ENCODE data around the gene CCT4.
"Not testable (repeated sequence)": the region's sequence is repeated elsewhere in the genome, so short reads cannot be mapped to it uniquely, and the experiment has no call there.

The CCT4 gene, protein sequence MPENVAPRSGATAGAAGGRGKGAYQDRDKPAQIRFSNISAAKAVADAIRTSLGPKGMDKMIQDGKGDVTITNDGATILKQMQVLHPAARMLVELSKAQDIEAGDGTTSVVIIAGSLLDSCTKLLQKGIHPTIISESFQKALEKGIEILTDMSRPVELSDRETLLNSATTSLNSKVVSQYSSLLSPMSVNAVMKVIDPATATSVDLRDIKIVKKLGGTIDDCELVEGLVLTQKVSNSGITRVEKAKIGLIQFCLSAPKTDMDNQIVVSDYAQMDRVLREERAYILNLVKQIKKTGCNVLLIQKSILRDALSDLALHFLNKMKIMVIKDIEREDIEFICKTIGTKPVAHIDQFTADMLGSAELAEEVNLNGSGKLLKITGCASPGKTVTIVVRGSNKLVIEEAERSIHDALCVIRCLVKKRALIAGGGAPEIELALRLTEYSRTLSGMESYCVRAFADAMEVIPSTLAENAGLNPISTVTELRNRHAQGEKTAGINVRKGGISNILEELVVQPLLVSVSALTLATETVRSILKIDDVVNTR

DNA sequence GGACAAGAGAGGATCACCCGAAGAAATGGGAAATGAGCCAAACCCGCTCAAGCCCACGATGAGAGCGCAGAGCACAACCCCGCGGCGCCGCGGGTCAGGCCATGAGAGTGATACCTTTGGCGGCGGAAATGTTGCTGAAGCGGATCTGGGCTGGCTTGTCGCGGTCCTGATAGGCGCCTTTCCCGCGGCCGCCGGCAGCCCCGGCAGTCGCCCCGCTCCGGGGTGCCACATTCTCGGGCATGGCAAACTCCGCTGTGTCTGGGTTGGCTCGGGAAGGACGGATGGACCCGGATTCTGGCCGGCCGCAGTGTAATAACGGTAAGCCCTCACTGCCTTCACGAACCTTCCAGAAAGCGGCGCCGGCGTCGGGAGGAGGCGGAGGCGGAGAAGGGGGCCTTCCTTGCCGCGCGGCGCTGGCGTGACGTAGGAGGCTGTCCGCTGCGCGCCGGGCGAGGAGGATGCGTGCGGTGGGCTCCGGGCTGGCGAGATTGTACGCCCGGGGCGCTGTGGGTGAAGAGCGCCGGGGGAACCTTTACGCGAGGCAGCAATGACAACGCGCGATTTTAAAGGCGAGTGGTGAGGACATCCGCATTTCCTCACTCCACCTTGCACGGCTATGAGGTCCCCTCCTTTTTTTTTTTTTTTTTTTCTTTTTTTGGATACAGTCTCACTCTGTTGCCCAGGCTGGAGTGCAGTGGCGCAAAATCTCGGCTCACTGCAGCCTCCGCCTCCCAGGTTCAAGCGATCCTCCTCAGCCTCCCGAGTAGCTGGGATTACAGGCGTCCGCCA lies at the start of gene CCT4:
Gene CCT4, minus strand, starts transcription at position 390 of the 789 bp plus-strand sequence. Its CDS starts 149 bp downstream, at position 241.
- DNase-seq (ENCODE audit: low spot score) = peak; percentile 90

DNA sequence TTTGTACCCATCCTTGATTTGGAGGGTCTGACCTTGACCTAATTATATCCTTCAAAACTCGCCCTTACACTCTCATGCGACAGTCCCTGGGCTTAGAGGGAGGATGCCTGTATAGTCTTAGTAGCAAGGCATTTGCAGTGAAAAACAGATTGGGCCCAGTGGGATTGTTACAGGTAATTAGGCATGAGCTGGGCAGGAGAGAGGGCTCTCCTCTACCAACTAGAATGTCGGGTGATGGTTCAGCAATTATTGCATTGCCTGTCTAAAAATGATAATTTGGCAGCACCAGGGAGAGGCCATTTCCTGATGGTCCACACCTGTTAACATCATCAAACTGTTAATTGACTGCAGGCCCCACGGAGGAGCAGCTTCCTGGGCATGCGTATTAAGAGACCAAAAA lies 49.4 kb upstream of the CCT4 start:
- DNase-seq (ENCODE audit: low spot score) = no peak

DNA sequence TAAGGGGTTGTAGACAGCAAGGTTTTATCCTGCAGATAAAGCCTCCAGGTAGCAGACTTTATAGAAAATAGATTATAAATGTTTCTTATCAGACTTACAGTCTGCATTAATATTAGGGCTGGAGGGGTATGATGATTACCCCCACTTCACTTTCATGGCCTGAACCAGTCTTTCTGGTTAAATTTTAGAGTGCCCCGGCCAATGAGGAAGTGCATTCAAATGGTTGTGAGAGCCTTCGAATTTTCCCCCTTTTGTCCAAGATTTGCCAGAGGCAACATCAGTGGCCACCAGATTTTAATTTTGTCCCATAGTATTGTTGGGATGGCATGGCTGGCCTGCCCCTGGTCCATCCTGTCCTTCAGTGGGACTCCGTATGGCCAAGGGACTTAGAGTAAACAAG lies 48.6 kb upstream of the CCT4 start:
- DNase-seq (ENCODE audit: low spot score) = no peak

DNA sequence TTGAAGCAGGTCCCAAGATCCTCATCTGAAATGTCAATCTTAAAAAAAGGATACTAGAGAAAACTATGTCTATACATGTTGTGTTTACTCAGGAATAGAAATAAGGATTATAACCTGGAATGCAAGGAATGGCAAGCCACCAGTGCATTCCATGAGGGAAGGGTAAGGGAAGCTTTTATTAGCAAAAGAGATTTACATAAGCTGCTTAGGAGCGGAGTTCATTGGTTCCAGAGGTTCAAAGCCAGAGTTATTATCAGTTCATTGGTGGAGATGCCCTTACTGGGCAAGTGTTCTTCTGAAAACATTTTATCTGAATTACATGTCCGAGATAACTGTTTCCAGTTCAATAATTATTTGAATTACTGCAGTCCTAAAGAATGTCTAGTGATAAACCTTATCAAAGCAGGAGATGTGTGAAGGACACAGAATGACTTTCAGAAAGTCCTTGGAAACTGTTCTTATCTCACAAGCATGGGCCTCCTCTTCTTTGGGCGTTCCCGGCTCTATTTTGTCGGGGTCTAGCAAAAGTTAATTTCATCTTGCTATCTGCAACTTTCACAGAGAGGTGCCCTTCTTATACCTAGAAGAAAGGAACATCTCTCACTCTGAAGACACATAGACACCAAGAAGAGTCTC lies 40.5 kb upstream of the CCT4 start:
- no peak for DNase-seq (ENCODE audit: low spot score)

DNA sequence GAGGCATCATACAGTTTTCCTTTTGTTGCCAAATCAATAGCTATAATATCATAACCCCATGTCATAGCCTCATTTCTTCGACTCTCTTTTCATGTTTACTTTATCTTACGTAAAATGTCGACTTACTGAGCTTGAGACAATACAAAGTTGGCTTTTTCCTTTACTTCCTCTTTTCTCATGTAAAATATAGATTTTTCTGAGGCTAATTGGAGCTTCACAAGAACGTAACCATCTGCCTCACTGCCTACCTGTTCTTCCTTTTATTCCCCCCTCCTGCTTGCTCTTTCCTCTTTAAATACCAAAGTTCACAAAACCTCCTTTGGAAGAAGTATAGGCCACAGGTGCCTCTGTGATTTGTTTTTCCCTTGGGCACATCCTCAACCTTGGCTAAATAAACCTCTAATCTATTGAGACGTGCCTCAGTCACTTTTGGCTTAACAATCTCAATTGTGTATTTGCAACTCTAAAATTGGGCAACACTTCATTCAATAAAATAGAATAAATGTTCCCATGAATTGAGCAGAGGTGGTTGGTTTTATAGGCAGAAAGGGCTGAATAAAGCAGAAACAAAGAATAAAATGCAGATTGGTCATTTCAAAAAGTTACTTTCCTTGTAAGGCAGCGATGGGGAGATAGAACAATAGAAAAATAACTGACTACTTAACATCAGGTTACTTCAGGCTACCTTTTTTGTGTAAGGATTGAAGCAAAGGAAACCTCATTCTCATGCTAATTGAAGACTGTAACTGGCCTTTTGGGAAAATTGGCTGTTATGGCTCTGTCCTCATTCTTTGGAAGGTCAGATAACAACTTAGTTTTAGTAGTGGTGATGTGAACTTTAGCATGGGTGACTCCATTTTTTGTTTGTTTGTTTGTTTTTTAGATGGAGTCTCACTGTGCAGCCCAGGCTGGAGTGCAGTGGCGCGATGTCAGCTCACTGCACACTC lies 38.3 kb upstream of the CCT4 start:
- DNase-seq (ENCODE audit: low spot score) = no peak

DNA sequence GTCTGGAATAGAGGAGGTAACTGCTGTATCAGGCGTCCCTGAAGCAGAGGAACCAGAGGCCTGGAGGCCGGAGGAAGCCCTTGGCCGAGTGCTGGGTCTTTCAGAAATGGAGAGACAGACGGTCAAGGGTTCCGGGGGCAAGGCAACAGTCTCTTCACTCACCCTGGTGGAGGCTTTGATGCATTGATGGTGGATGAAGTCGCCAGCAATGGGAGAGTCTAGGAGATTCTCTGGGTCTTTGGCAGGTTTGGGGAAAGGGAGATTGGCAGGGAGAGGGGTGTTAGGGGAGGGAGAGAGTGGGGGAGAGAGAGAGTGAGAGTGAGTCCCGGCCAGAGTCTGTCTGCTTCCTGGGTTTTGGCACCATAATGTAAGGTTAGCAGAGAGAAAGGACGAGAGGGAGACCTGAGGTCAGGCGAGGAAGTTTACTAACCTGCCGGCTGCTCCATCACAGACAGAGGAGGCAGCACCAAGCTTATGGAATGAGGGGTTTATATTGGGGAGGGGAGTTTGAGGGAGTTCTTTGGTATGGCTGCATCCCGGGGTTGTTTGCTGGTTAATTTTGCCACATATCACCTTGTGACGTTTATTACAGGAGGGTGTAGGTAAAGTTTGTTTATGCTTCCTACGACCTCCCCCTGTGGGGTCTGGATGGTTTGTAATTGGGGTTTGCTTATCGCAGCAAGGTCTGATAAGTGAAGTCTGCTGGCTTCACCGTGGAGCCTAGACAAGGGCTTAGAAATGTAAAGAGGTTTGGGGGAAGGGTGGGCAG lies 36.6 kb upstream of the CCT4 start:
- DNase-seq (ENCODE audit: low spot score) = no peak

DNA sequence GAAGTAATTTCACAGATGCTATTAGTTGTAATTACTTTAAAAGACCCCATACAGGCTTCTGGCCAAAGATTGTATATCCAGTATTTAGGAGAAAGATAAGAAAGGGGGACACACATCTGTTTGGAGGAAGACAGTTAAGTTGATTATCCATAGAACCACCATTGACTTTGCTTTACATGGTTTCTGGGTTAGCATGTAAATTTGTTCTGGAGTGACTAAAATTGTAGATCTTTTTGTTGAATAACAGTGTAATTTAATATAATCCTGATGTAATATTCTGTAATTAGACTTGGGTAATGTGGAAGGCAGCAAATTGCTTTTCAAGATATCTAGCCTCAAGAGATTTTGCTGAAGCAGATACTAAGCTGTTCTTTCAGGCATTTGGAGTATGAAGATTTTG lies 34.3 kb upstream of the CCT4 start:
- DNase-seq (ENCODE audit: low spot score) = no peak

DNA sequence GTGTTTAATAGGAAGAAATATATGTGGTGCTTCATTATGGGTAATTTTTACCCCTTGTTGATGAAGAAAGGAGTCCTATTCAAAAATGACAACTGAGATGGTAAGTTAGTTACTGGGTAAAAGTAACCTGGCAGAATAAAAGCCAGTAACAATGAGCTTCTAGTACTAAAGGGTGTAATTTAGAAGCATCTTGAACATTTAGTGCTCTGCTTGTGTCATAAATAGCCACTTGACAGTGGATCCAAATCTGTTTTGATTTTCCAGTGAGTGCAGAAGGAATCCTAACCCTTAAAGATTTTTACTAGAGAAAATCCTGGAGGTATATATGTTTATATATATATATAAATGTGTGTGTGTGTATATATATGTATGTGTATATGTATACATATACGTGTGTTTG lies 32.1 kb upstream of the CCT4 start:
- DNase-seq (ENCODE audit: low spot score) = no peak

DNA sequence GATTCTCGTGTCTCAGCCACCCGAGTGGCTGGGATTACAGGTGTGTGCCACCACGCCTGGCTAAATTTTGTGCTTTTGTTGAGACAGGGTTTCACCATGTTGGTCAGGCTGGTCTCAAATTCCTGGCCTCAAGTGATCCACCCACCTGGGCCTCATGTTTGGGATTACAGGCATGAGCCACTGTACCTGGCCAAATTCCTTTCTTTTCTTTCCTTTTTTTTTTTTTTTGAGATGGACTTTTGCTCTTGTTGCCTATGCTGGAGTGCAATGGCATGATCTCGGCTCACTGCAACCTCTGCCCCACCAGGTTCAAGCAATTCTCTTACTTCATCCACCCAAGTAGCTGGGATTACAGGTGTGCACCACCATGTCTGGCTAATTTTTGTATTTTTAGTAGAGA lies 26.3 kb upstream of the CCT4 start:
- not testable (repeated sequence) for DNase-seq (ENCODE audit: low spot score)

DNA sequence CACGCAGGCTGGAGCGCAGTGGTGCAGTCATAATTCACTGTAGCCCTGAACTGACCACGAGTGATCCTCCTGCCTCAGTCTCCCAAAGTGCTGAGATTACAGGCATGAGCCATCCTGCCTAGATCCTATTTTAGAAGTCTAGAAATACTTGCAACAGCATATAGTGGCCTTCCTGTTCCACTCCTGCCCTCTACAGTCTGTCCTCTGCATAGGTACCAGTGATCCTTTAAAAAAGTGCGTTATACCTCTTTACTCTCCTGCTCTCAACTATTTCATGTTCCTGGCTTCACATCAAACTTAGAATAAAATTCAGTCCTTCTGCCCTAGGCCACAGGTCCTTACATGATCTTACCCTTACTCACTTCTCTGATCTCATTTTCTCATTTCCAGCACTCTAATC lies 23.1 kb upstream of the CCT4 start:
- peak; percentile 9 for DNase-seq (ENCODE audit: low spot score)

DNA sequence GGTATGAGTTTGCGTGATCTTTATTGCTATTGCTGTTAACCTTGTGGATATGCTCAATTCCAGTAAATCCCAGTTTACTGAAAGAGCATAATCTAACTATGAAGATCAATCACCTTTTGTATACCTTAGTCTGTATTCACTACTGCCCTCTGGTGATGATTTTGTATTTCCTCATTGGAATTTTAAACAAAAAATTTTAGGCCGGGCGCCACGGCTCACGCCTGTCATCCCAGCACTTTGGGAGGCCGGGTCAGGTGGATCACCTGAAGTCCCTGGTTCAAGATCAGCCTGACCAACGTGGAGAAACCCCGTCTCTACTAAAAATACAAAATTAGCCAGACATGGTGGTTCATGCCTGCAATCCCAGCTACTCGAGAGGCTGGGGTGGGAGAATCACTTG lies 22.1 kb upstream of the CCT4 start:
- DNase-seq (ENCODE audit: low spot score) = peak; percentile 15

DNA sequence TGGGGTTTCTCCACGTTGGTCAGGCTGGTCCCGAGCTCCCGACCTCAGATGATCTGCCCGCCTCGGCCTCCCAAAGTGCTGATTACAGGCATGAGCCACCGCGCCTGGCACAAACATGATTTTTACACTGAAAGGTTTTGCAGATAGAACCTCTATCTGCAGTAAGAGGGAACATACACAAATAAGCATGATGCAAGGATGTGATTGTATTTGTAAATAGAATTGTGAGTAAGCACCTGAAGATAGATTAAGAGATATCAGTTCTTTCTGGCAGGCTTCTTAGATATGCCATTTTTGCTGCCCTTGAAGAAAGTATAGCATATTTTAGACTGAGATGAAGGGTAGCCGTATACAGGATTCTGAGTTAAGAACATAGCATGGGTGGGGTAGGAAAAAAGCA lies 20.7 kb upstream of the CCT4 start:
- no peak for DNase-seq (ENCODE audit: low spot score)

DNA sequence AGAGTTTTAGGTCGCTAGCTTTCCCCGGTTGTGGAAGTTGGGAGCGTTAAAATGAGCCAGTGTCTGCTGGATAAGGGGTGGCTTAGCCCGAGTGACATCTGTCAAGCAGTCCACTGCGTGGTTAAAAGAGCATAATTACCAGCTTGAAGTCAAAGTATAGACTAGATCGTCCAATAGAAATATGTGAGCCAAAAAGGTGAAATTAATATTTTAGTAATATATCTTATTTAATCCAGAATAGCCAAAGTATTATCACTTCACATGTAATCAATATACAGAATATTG lies 17.7 kb upstream of the CCT4 start:
- DNase-seq (ENCODE audit: low spot score) = no peak

DNA sequence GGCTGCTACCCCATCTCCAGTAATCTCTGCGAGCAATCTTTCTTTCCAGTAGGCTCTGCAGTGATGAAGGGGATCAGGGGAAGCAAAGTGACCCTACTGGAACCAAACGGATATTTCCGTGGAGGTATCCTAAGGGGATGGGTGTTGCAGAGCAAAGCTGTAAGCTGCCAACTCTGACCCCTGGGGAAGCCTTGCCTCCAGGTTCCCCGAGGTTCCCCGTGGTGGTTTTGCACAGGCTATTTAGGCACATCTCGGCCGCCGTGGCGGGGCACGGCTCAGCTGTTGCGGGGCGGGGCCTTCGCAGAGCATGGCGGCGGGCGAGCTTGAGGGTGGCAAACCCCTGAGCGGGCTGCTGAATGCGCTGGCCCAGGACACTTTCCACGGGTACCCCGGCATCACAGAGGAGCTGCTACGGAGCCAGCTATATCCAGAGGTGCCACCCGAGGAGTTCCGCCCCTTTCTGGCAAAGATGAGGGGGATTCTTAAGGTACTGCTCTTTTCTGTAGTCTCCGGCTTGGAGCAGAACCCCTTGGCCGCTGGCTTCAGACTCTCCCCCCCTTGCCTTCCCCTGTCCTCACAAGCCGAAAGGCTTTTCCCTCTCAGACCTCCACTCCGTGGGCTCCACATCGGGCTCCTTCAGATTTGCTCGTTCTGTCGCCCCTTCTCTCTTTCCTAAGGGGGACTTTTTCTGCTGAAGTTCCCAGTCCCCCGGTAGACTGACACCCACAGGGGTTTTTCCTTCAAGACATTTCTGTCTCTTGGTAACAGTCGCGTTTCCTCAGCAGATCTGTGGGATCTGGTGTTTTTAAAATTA lies 17.1 kb upstream of the CCT4 start, which contains the start of gene COMMD1:
Gene COMMD1, plus strand, starts transcription at position 303 of the 814 bp plus-strand sequence. Its CDS starts 5 bp downstream, at position 308.
- DNase-seq (ENCODE audit: low spot score) = peak; percentile 79

DNA sequence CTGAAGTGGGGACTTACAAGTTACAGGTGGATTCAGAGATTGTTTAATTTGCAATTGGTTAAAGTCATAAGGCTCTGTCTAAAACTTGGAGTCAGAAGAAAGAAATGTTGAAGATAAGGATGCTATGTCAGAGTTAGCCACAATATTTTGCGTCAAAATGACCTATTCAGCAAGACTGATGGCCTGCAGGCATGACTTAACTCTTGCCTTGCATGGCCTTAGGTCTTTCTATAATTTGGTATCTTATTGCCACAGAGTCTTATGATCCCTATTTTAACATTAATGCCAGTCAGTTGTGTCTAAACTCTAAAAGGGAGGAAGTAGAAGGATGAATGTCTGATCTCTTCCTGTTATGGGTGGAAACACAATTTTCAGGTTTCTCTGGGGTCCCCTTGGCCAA lies 11.8 kb upstream of the CCT4 start:
- no peak for DNase-seq (ENCODE audit: low spot score)

DNA sequence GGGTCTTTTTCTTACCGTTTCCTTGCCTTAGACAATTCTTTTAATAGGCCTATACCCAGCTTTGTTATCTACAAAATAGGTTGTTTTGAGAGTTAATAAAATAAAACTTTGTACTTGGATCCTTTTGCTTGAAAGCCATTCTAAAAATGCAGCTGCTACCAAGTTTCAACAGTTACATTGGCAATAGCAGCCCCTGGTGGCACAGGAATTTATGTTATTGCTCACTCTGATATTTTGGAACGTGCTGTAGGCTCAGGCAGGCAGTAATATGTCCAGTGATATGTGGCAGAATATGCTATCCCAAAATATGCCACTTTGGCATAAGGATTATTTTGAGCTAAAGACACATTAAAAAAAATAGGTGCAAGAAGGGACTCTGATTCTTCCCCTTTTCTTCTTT lies 10.4 kb upstream of the CCT4 start:
- peak; percentile 26 for DNase-seq (ENCODE audit: low spot score)

DNA sequence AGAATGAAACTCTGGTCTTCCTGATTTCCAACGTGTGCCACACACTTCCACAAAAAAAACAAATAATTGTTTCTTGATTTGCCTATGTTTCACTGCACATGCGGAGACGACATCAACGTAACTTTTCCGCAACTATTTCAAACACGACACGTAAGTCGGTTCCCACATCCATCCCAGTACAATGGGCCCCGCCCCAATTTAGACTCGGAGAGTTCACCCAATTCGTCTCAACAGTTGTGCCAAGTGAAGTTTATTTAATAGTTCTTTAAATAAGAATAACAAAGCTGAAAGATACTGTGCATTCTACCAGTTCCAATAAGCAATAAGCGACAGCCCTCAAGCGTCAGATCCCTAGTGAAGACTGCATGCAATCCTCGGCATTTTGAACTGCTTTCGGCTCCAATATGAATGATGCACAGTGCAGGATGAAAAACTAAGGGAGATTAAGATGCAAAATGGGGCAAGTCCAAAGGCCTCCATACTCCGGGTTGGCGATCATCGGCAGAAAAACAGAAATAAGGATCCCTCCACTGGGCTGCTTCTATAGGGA lies 664 bp downstream of the CCT4 start:
- DNase-seq (ENCODE audit: low spot score) = peak; percentile 40

DNA sequence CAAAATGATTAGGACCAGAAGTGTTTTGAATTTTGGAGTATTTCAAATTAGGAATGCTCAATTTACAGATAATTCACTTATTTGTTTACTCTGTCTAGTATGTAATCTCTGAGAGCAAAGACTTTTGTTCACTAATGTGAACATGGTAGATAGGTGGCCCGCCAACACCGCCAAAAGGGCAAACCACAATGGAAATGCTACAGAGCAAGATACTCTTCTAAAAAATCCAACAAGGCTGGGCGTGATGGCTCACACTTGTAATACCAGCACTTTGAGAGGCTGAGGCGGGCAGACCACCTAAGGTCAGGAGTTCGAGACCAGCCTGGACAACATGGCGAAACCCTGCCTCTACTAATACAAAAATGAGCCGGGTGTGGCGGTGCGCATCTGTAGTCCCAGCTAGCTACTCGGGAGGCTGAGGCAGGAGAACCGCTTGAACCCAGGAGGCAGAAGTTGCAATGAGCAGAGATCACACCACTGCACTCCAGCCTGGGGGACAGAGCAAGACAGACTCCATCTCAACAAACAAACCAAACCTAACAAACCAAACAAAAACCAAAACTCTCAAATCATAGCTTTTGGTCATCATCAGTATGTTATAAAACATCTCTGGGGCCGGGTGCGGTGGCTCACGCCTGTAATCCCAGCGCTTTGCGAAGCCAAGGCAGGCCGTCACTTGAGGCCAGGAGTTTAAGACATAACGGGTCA lies 2.4 kb downstream of the CCT4 start:
- no peak for DNase-seq (ENCODE audit: low spot score)

DNA sequence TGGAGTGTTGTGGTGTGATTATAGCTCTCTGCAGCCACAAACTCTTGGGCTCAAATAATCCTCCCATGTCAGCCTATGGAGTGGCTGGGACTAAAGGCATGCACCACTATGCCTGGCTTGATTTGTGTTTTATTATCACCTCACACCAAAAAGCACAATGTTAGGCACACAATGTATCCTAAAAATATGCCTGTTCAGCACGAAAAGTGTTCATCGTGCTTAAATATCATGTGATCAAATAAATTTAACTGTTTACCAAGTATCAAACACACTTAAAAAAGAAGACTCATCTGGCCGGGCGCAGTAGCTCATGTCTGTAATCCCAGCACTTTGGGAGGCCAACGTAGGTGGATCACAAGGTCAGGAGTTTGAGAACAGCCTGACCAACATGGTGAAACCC lies 5.6 kb downstream of the CCT4 start:
- DNase-seq (ENCODE audit: low spot score) = no peak
